IPS-NIHi7 (cell line): Measurements from ENCODE around the gene PHTF2.

Experiments
- DNase-seq: peaks from one replicate; pipeline ENCODE4 v3.0.0; 2012; ENCODE audit warnings: mixed read lengths; ENCODE audit errors: extremely low spot score

PHTF2 gene

GRCh38 chr7:77877791-77878190, 79.2 kb downstream of the PHTF2 start:
- DNase-seq: no peak

- no peak for DNase-seq
Measured at GRCh38 chr7:77878500-77878899, 79.9 kb downstream of the PHTF2 start.

GRCh38 chr7:77879272-77879671, 80.7 kb downstream of the PHTF2 start:
- no peak for DNase-seq

GRCh38 chr7:77881871-77882270, 83.3 kb downstream of the PHTF2 start:
- DNase-seq: no peak

GRCh38 chr7:77885155-77885554, 86.6 kb downstream of the PHTF2 start:
- DNase-seq: no peak

- DNase-seq: no peak
Measured at GRCh38 chr7:77887567-77887966, 89.0 kb downstream of the PHTF2 start.

GRCh38 chr7:77888998-77889397, 90.4 kb downstream of the PHTF2 start:
- DNase-seq: no peak

GRCh38 chr7:77893813-77894212, 95.2 kb downstream of the PHTF2 start:
- no peak for DNase-seq

GRCh38 chr7:77894574-77895091, 96.1 kb downstream of the PHTF2 start:
- DNase-seq: no peak

- DNase-seq: no peak
Measured at GRCh38 chr7:77895905-77896304, 97.3 kb downstream of the PHTF2 start.

- DNase-seq: no peak
Measured at GRCh38 chr7:77897004-77897547, 98.5 kb downstream of the PHTF2 start.

- no peak for DNase-seq
Measured at GRCh38 chr7:77899516-77899915, 100.9 kb downstream of the PHTF2 start.

GRCh38 chr7:77903597-77903996, 105.0 kb downstream of the PHTF2 start:
- DNase-seq: peak; percentile 51

- no peak for DNase-seq
Measured at GRCh38 chr7:77904252-77904651, 105.7 kb downstream of the PHTF2 start.

- DNase-seq: no peak
Measured at GRCh38 chr7:77907281-77907680, 108.7 kb downstream of the PHTF2 start.

GRCh38 chr7:77908664-77909063, 110.1 kb downstream of the PHTF2 start:
- no peak for DNase-seq

GRCh38 chr7:77910124-77910523, 111.6 kb downstream of the PHTF2 start:
- DNase-seq: no peak

- no peak for DNase-seq
Measured at GRCh38 chr7:77912293-77912692, 113.7 kb downstream of the PHTF2 start.

- no peak for DNase-seq
Measured at GRCh38 chr7:77913977-77914607, 115.5 kb downstream of the PHTF2 start.

GRCh38 chr7:77917500-77918262, 119.1 kb downstream of the PHTF2 start:
- DNase-seq: no peak

- DNase-seq: no peak
Measured at GRCh38 chr7:77918676-77919075, 120.1 kb downstream of the PHTF2 start.

GRCh38 chr7:77923419-77923818, 124.8 kb downstream of the PHTF2 start:
- DNase-seq: no peak

GRCh38 chr7:77930496-77930895, 131.9 kb downstream of the PHTF2 start:
- DNase-seq: no peak
